ENCODE measurements around the gene BTBD7. TPM values are rescaled to one million over a fixed set of nuclear protein-coding genes. Genes with fewer than 3 reads are reported as not detected.
A peak's percentile ranks its signal among the peaks of the same experiment; 100 is the strongest.

The BTBD7 gene
- total RNA-seq, 1 donor from 2014 or later = 43.5 TPM

DNA sequence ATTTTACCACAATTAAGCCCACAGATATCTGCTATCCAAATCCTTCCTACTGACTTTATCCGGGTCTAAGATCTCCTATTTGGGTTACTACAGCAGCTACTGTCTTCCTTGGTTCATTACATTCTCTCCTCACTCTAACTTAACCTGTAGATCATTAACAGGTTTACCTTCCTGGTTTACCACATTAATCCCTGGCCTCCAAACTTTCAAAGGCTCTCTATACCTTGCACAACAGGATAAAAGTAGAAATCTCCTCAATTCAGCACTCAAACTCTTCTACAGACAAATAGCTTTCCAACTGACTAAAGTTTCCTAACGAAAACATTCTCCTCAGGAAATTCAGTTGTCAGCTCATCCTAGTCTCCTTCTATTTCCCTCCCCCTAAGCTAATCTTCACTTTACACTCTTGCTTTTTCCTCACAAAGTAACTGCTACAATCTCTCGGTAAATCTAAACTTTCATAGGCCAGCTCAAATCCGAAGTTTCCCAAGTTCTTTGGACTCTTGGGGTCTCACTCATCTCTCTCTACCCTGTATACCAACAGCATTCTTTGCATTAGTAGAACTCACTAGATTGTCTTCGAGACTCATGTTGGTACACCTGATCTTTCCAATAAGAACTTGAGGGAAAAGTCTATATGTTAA, 2.7 kb downstream of the BTBD7 start:
- Mint-ChIP-seq H3K27ac (ENCODE audit: unreplicated experiment) (peak overlapping the region; percentile 70), H3K4me3 (ENCODE audit: unreplicated experiment) (peak overlapping the region; percentile 16), H3K4me1 (ENCODE audit: low read depth) (peaks cover 43% of the 10 kb centered on the region), H3K9me3 (ENCODE audit: low read depth) (no peaks in the 10 kb centered on the region), H3K36me3 (ENCODE audit: low read depth) (no peaks in the 10 kb centered on the region), H3K27me3 (ENCODE audit: low read depth) (no peaks in the 10 kb centered on the region)
- TF ChIP-seq, protein P1, sequence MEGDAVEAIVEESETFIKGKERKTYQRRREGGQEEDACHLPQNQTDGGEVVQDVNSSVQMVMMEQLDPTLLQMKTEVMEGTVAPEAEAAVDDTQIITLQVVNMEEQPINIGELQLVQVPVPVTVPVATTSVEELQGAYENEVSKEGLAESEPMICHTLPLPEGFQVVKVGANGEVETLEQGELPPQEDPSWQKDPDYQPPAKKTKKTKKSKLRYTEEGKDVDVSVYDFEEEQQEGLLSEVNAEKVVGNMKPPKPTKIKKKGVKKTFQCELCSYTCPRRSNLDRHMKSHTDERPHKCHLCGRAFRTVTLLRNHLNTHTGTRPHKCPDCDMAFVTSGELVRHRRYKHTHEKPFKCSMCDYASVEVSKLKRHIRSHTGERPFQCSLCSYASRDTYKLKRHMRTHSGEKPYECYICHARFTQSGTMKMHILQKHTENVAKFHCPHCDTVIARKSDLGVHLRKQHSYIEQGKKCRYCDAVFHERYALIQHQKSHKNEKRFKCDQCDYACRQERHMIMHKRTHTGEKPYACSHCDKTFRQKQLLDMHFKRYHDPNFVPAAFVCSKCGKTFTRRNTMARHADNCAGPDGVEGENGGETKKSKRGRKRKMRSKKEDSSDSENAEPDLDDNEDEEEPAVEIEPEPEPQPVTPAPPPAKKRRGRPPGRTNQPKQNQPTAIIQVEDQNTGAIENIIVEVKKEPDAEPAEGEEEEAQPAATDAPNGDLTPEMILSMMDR (IDR thresholded peaks at IDR 0.05) = no peak
- no peak for DNase-seq (ENCODE audit: low spot score)

- DNase-seq (ENCODE audit: low spot score) = no peak
- TF ChIP-seq, protein P1 (IDR thresholded peaks at IDR 0.05) = no peak
- no peaks in the 10 kb centered on the region for H3K27me3 Mint-ChIP-seq (ENCODE audit: low read depth)
- H3K4me3 Mint-ChIP-seq (ENCODE audit: unreplicated experiment) = no peak overlapping the region
- H3K36me3 Mint-ChIP-seq (ENCODE audit: low read depth) = no peaks in the 10 kb centered on the region
- peaks cover 41% of the 10 kb centered on the region for H3K4me1 Mint-ChIP-seq (ENCODE audit: low read depth)
- no peaks in the 10 kb centered on the region for H3K9me3 Mint-ChIP-seq (ENCODE audit: low read depth)
- no peak overlapping the region for H3K27ac Mint-ChIP-seq (ENCODE audit: unreplicated experiment)
Measured at GRCh38 chr14:93328546-93328945, 4.3 kb downstream of the BTBD7 start.

GRCh38 chr14:93326196-93326595, 6.6 kb downstream of the BTBD7 start:
- Mint-ChIP-seq H3K4me3 (ENCODE audit: unreplicated experiment) (no peak overlapping the region), H3K27ac (ENCODE audit: unreplicated experiment) (no peak overlapping the region), H3K27me3 (ENCODE audit: low read depth) (no peaks in the 10 kb centered on the region), H3K9me3 (ENCODE audit: low read depth) (no peaks in the 10 kb centered on the region), H3K36me3 (ENCODE audit: low read depth) (no peaks in the 10 kb centered on the region), H3K4me1 (ENCODE audit: low read depth) (peaks cover 38% of the 10 kb centered on the region)
- TF ChIP-seq, protein P1 (IDR thresholded peaks at IDR 0.05) = no peak
- no peak for DNase-seq (ENCODE audit: low spot score)

GRCh38 chr14:93323600-93324174, 9.1 kb downstream of the BTBD7 start:
- H3K27me3 Mint-ChIP-seq (ENCODE audit: low read depth) = no peaks in the 10 kb centered on the region
- H3K36me3 Mint-ChIP-seq (ENCODE audit: low read depth) = no peaks in the 10 kb centered on the region
- peaks cover 33% of the 10 kb centered on the region for H3K4me1 Mint-ChIP-seq (ENCODE audit: low read depth)
- no peaks in the 10 kb centered on the region for H3K9me3 Mint-ChIP-seq (ENCODE audit: low read depth)
- peak overlapping the region; percentile 27 for H3K27ac Mint-ChIP-seq (ENCODE audit: unreplicated experiment)
- DNase-seq (ENCODE audit: low spot score) = no peak
- TF ChIP-seq, protein P1 (IDR thresholded peaks at IDR 0.05) = no peak
- H3K4me3 Mint-ChIP-seq (ENCODE audit: unreplicated experiment) = no peak overlapping the region

- H3K27me3 Mint-ChIP-seq (ENCODE audit: low read depth) = no peaks in the 10 kb centered on the region
- no peak for DNase-seq (ENCODE audit: low spot score)
- TF ChIP-seq, protein P1 (IDR thresholded peaks at IDR 0.05) = no peak
- H3K4me3 Mint-ChIP-seq (ENCODE audit: unreplicated experiment) = no peak overlapping the region
- H3K36me3 Mint-ChIP-seq (ENCODE audit: low read depth) = no peaks in the 10 kb centered on the region
- H3K9me3 Mint-ChIP-seq (ENCODE audit: low read depth) = no peaks in the 10 kb centered on the region
- H3K27ac Mint-ChIP-seq (ENCODE audit: unreplicated experiment) = peak overlapping the region; percentile 27
- H3K4me1 Mint-ChIP-seq (ENCODE audit: low read depth) = peaks cover 39% of the 10 kb centered on the region
Measured at GRCh38 chr14:93322929-93323599, 9.8 kb downstream of the BTBD7 start.

Data from chondrocyte (in vitro differentiated cells).